Measurements from ENCODE around the gene ZNF22.
A peak's percentile ranks its signal among the peaks of the same experiment; 100 is the strongest.

ZNF22 gene

DNA sequence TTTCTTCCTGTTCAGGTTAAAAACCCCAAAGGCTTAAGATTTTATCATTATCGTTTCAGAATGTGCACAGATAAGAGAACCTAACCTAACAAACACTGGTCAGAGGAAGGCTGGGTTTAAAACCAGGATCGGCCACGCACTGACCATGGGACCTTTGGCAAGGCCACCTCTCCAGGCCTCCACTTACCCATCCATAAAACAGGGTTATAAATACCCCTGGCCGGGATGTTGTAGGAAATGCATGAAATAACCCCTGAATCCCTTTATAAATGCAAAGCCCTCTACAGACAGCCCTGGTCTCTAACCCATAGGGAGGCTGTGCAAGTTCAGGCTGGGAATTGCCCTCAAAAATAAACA is 22.5 kb upstream of the ZNF22 start:
- no peak for DNase-seq

DNA sequence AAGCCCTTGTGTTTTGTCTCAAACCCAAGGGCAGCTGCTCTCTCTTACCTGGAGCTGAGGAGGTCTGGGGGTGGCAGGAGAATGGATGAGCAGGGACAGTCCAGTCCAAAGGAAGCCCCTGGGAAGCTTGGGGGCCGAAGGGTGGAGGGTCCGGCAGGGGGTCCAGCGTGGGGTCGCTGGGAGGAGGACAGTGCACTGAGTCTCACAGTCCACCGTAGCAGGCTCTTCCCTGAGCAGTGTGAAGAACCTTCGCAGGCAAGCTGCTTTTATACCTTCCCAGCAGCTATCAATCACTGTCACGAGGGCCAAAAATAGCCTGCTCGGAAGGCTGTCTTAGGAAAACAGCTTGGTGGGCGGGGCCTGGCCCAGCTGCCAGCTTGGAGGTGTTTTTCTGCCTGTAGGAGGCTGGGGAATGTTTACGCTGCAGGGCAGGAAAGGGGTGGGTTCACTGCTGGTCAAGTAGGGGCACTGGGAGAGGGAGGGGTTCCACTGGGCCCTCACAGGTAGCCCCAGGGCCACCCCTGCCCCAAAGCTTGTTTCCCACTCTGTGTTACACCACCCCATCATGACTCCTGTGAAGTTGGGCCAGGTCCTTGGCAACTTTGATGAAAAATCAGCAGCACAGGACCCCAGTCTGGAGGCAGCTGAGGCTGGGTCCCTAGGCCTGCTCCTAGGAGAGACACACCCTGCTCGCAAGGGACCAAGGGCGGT is 22.0 kb upstream of the ZNF22 start, which contains the start of gene DEPP1:
DEPP1 (minus strand) TSS at position 240 of the 711 bp plus-strand sequence. CDS start 779 bp downstream, outside the sequence.
- no peak for DNase-seq

- DNase-seq, result no peak
Measured at GRCh38 chr10:44979281-44980191, 21.2 kb upstream of the ZNF22 start.

GRCh38 chr10:44980309-44981171 is 20.2 kb upstream of the ZNF22 start:
- DNase-seq, result no peak

GRCh38 chr10:44981172-44982113 is 19.3 kb upstream of the ZNF22 start:
- DNase-seq, result peak; percentile 63

- no peak for DNase-seq
Measured at GRCh38 chr10:44982114-44982460, 18.6 kb upstream of the ZNF22 start.

DNA sequence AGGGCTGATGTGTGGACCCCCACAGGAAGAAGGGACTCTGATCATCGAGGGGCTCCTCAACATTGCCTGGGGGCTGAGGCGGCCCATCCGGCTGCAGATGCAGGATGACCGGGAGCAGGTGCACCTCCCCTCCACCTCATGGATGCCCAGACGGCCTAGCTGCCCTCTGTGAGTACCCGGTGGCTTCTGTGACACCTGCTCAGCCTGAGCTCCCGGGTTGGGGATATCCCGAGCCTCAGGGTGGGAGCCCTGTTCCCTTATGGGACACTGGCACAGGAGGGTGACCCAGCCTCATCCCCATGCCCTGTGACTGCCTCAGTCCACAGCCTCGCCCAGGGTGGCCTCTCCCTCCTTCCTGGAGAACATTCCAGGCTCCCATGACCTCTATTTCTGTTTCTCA is 18.2 kb upstream of the ZNF22 start:
- DNase-seq, result no peak

- DNase-seq, result no peak
Measured at GRCh38 chr10:44983066-44983894, 17.4 kb upstream of the ZNF22 start.

DNA sequence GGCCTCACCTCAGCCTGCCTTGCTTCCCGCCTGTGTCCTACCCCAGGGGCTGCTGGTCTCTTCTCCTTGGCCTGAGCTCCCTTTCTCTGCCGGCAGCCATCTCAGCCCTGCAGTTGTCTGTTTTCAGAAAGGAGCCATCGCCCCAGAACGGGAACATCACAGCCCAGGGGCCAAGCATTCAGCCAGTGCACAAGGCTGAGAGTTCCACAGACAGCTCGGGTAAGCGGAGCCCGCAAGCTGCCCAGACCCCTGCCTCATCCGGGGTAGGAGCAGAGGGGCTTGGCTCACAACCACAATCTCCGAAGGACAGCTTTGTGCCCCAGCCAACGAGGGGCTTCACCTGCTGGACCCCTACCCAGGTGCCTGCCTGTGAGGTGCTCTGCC is 16.8 kb upstream of the ZNF22 start:
- DNase-seq, result no peak

GRCh38 chr10:44984671-44985101 is 16.0 kb upstream of the ZNF22 start:
- DNase-seq, result no peak

- no peak for DNase-seq
Measured at GRCh38 chr10:44985175-44985681, 15.5 kb upstream of the ZNF22 start.

DNA sequence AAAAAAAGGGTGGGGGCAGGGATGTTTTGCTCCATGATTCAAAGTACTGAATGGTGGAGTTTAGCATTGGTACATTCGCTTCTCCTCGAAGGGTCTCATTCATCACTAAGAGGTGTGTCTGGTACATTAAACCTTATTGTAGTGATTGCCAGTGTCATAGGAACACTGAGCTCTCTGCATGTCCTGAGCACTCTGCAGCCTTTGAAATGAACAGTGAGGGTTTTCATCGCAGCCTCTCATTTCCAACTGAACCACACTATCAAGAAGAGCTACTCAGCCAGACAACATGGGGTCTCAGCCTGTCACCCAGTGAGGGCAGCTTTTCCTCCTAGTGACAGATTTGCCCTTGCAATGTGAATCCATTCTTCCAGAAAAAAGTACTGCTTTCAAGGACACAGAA is 14.5 kb upstream of the ZNF22 start:
- DNase-seq, result no peak

- no peak for DNase-seq
Measured at GRCh38 chr10:44986670-44987069, 14.1 kb upstream of the ZNF22 start.

GRCh38 chr10:44988957-44989585 is 11.7 kb upstream of the ZNF22 start:
- DNase-seq, result no peak

GRCh38 chr10:44989597-44990301 is 11.0 kb upstream of the ZNF22 start:
- no peak for DNase-seq

GRCh38 chr10:44990302-44990655 is 10.4 kb upstream of the ZNF22 start:
- DNase-seq, result no peak

GRCh38 chr10:44990965-44991364 is 9.8 kb upstream of the ZNF22 start:
- no peak for DNase-seq

DNA sequence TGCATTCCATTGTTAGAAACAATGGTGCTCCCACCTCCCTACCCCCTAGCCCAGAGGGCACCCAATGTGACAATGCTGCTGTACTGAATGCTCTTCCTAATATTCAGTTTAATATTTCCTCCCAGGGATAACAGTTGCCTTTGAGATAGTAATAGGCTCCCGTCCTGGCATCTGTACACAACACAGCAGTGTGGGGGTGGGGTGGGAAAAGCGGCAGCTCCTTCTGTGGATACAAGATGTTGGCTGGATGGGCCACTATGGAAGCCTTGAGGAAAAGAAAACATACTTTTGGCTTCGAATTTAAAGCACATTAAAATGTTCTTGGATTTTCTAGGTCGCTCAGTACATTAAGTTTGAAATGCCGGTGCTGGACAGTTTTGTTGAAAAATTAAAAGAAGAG is 9.2 kb upstream of the ZNF22 start:
- no peak for DNase-seq

- DNase-seq, result no peak
Measured at GRCh38 chr10:44992070-44992731, 8.5 kb upstream of the ZNF22 start.
